Measurements from ENCODE around the gene ATAT1. TPM values are rescaled to one million over a fixed set of nuclear protein-coding genes. Genes with fewer than 3 reads are reported as not detected.

The ATAT1 gene
- total and polyA plus RNA-seq, 10 of the 15 experiments (the other 5 are each of a cell fraction or from before 2014, with no cell fraction given) = 1.1 to 14.2 (median 6.9) TPM

DNA sequence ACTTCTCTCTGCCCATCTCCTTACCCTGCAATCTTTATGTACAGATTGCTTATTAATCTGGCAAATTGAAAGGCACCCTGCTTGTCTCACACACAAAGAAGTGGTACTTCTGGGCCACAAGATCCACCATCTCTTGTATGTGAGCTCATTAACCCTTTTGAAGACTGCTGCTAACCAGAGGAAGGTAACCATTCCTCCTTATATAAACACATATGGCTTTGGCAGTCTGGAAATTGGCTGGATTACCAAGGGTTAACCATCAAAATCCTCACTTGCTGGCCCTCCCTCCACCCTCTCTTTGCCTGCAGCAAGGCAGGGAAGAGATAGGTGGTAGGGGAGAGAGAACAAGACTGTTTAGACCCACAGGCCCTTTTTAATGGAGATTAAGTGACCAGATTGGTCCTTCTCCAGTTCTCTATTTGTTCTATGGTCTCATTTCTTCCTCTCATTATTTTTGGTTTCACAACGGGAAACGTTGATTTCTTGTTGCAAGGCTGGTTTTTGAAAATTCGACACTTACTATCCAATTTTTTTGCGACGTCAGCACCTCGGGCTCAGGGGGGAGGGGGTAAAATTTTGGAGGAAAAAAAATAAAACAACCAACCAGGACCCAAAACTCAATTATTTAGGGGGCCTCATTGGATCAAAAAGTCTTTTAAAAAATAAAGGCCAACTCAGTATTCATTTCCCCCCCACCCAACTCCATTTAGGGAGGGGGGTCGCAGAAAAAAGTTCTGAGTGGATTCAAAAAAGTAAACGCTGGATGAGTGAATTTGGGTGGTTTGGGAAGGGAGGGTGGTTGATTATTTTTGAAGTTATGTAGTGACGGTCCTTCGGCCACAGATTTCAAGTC lies 10.5 kb upstream of the ATAT1 start (continued):
- TF ChIP-seq, protein P1, sequence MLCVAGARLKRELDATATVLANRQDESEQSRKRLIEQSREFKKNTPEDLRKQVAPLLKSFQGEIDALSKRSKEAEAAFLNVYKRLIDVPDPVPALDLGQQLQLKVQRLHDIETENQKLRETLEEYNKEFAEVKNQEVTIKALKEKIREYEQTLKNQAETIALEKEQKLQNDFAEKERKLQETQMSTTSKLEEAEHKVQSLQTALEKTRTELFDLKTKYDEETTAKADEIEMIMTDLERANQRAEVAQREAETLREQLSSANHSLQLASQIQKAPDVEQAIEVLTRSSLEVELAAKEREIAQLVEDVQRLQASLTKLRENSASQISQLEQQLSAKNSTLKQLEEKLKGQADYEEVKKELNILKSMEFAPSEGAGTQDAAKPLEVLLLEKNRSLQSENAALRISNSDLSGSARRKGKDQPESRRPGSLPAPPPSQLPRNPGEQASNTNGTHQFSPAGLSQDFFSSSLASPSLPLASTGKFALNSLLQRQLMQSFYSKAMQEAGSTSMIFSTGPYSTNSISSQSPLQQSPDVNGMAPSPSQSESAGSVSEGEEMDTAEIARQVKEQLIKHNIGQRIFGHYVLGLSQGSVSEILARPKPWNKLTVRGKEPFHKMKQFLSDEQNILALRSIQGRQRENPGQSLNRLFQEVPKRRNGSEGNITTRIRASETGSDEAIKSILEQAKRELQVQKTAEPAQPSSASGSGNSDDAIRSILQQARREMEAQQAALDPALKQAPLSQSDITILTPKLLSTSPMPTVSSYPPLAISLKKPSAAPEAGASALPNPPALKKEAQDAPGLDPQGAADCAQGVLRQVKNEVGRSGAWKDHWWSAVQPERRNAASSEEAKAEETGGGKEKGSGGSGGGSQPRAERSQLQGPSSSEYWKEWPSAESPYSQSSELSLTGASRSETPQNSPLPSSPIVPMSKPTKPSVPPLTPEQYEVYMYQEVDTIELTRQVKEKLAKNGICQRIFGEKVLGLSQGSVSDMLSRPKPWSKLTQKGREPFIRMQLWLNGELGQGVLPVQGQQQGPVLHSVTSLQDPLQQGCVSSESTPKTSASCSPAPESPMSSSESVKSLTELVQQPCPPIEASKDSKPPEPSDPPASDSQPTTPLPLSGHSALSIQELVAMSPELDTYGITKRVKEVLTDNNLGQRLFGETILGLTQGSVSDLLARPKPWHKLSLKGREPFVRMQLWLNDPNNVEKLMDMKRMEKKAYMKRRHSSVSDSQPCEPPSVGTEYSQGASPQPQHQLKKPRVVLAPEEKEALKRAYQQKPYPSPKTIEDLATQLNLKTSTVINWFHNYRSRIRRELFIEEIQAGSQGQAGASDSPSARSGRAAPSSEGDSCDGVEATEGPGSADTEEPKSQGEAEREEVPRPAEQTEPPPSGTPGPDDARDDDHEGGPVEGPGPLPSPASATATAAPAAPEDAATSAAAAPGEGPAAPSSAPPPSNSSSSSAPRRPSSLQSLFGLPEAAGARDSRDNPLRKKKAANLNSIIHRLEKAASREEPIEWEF (IDR thresholded peaks at IDR 0.05; ENCODE audit: insufficient replicate concordance, low read depth, low read length) = peak; percentile 57
- TF ChIP-seq PML (IDR thresholded peaks at IDR 0.05; ENCODE audit: low read length) (0 out of 2 replicates have a peak, but pooled peaks have one; percentile 58), ZNF207 (IDR thresholded peaks at IDR 0.05; ENCODE audit: borderline replicate concordance) (no peak; the same call in 1 of the 2 replicates), CREM (IDR thresholded peaks at IDR 0.05; ENCODE audit: low read depth) (no peak), BMI1 (IDR thresholded peaks at IDR 0.05; ENCODE audit: borderline replicate concordance) (no peak), ZBED1 (IDR thresholded peaks at IDR 0.05; ENCODE audit: borderline replicate concordance) (no peak), MEF2B (IDR thresholded peaks at IDR 0.05; ENCODE audit: partially characterized antibody, poor library complexity, severe bottlenecking) (no peak), TCF7 (IDR thresholded peaks at IDR 0.05; ENCODE audit: borderline replicate concordance) (no peak), STAT1 (conservative IDR thresholded peaks at IDR 0.05) (no peak)
- TF ChIP-seq, protein P2, sequence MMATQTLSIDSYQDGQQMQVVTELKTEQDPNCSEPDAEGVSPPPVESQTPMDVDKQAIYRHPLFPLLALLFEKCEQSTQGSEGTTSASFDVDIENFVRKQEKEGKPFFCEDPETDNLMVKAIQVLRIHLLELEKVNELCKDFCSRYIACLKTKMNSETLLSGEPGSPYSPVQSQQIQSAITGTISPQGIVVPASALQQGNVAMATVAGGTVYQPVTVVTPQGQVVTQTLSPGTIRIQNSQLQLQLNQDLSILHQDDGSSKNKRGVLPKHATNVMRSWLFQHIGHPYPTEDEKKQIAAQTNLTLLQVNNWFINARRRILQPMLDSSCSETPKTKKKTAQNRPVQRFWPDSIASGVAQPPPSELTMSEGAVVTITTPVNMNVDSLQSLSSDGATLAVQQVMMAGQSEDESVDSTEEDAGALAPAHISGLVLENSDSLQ (IDR thresholded peaks at IDR 0.05) = no peak
- TF ChIP-seq, protein P3, sequence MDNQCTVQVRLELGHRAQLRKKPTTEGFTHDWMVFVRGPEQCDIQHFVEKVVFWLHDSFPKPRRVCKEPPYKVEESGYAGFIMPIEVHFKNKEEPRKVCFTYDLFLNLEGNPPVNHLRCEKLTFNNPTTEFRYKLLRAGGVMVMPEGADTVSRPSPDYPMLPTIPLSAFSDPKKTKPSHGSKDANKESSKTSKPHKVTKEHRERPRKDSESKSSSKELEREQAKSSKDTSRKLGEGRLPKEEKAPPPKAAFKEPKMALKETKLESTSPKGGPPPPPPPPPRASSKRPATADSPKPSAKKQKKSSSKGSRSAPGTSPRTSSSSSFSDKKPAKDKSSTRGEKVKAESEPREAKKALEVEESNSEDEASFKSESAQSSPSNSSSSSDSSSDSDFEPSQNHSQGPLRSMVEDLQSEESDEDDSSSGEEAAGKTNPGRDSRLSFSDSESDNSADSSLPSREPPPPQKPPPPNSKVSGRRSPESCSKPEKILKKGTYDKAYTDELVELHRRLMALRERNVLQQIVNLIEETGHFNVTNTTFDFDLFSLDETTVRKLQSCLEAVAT (IDR thresholded peaks at IDR 0.05) = no peak
- TF ChIP-seq, protein P4, sequence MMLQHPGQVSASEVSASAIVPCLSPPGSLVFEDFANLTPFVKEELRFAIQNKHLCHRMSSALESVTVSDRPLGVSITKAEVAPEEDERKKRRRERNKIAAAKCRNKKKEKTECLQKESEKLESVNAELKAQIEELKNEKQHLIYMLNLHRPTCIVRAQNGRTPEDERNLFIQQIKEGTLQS (IDR thresholded peaks at IDR 0.05; ENCODE audit: borderline replicate concordance, extremely low read depth, low read depth, low read length) = no peak
- TF ChIP-seq, protein P5, sequence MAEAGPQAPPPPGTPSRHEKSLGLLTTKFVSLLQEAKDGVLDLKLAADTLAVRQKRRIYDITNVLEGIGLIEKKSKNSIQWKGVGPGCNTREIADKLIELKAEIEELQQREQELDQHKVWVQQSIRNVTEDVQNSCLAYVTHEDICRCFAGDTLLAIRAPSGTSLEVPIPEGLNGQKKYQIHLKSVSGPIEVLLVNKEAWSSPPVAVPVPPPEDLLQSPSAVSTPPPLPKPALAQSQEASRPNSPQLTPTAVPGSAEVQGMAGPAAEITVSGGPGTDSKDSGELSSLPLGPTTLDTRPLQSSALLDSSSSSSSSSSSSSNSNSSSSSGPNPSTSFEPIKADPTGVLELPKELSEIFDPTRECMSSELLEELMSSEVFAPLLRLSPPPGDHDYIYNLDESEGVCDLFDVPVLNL (IDR thresholded peaks at IDR 0.05; ENCODE audit: low read depth, low read length) = no peak
- TF ChIP-seq, protein P6, sequence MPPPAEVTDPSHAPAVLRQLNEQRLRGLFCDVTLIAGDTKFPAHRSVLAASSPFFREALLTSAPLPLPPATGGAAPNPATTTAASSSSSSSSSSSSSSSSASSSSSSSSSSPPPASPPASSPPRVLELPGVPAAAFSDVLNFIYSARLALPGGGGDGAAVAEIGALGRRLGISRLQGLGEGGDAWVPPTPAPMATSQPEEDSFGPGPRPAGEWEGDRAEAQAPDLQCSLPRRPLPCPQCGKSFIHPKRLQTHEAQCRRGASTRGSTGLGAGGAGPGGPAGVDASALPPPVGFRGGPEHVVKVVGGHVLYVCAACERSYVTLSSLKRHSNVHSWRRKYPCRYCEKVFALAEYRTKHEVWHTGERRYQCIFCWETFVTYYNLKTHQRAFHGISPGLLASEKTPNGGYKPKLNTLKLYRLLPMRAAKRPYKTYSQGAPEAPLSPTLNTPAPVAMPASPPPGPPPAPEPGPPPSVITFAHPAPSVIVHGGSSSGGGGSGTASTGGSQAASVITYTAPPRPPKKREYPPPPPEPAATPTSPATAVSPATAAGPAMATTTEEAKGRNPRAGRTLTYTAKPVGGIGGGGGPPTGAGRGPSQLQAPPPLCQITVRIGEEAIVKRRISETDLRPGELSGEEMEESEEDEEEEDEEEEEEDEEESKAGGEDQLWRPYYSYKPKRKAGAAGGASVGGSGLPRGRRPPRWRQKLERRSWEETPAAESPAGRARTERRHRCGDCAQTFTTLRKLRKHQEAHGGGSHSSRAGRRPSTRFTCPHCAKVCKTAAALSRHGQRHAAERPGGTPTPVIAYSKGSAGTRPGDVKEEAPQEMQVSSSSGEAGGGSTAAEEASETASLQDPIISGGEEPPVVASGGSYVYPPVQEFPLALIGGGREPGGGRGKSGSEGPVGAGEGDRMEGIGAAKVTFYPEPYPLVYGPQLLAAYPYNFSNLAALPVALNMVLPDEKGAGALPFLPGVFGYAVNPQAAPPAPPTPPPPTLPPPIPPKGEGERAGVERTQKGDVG (CRISPR knock-in tag; IDR thresholded peaks at IDR 0.05) = no peak

All from GM12878 (cell line).